NCI-H345 (cell line): ENCODE data around the gene PLCG2.
A peak's percentile ranks its signal among the peaks of the same experiment; 100 is the strongest.
"Not testable (repeated sequence)": the region's sequence is repeated elsewhere in the genome, so short reads cannot be mapped to it uniquely, and the experiment has no call there.

ENCODE experiments used
- DNase-seq: peaks from one replicate; lab custom pipeline; 2025; lab: John Stamatoyannopoulos, UW

PLCG2 gene

GRCh38 chr16:81913222-81913621 is 134.1 kb downstream of the PLCG2 start:
- DNase-seq = no peak

GRCh38 chr16:81917375-81917774 is 138.3 kb downstream of the PLCG2 start:
- DNase-seq = no peak

- DNase-seq = no peak
Observed at GRCh38 chr16:81918927-81919326, 139.8 kb downstream of the PLCG2 start.

GRCh38 chr16:81920498-81920897 is 141.4 kb downstream of the PLCG2 start:
- no peak for DNase-seq

- no peak for DNase-seq
Observed at GRCh38 chr16:81921085-81921814, 142.2 kb downstream of the PLCG2 start.

GRCh38 chr16:81921843-81922584 is 142.9 kb downstream of the PLCG2 start:
- no peak for DNase-seq

GRCh38 chr16:81923296-81923695 is 144.2 kb downstream of the PLCG2 start:
- no peak for DNase-seq

GRCh38 chr16:81925016-81925415 is 145.9 kb downstream of the PLCG2 start:
- no peak for DNase-seq

GRCh38 chr16:81926036-81926435 is 146.9 kb downstream of the PLCG2 start:
- DNase-seq = no peak

- no peak for DNase-seq
Observed at GRCh38 chr16:81927561-81928185, 148.6 kb downstream of the PLCG2 start.

GRCh38 chr16:81928271-81928918 is 149.3 kb downstream of the PLCG2 start:
- no peak for DNase-seq

- no peak for DNase-seq
Observed at GRCh38 chr16:81928975-81929374, 149.9 kb downstream of the PLCG2 start.

- DNase-seq = no peak
Observed at GRCh38 chr16:81929841-81930240, 150.8 kb downstream of the PLCG2 start.

GRCh38 chr16:81931927-81932326 is 152.8 kb downstream of the PLCG2 start:
- no peak for DNase-seq

- DNase-seq = no peak
Observed at GRCh38 chr16:81932668-81933067, 153.6 kb downstream of the PLCG2 start.

GRCh38 chr16:81933361-81933760 is 154.3 kb downstream of the PLCG2 start:
- peak; percentile 1 for DNase-seq

- DNase-seq = not testable (repeated sequence)
Observed at GRCh38 chr16:81934711-81935110, 155.6 kb downstream of the PLCG2 start.

GRCh38 chr16:81936209-81937000 is 157.3 kb downstream of the PLCG2 start:
- no peak for DNase-seq

- peak; percentile 62 for DNase-seq
Observed at GRCh38 chr16:81937305-81938038, 158.4 kb downstream of the PLCG2 start.

- DNase-seq = no peak
Observed at GRCh38 chr16:81938326-81939163, 159.5 kb downstream of the PLCG2 start.
